ENCODE measurements around the gene ARHGEF10L.

Gene ARHGEF10L

DNA sequence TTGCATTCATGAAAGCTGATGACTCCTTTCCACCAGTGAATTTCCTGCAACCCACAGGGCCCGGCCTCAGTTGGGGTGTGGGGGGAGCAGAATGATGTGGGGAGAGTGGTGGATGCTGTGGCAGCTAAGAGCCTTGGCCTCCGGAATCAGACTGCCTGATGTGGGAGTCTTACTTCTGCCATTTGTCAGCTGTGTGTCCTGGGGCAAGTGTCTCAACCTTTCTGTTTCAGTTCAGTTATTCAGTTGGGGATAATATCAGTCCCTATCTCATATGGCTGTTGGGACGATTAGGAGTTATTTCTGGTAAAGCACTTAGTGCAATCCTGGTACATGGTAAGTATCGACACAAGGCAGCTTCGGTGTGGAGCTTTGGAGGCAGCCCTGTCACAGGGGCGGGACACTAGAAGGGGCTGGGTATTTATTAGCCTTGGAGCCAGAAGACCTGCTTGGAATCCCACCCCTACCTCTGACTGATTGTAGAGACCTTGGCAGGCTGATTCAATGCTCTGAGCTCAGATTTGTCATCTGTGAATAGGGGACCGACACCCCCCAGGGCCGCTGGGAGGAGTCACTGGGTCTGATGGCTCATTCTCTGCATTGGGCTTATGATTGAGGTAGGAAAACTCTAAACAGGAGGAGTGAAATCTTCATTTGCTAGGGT is 19.6 kb downstream of the ARHGEF10L start:
- Histone ChIP-seq H3K79me2 (ENCODE audit: insufficient read depth, low read length) (no peaks in the 10 kb centered on the region), H3K4me2 (ENCODE audit: low read depth, low read length, poor library complexity, severe bottlenecking) (no peak overlapping the region), H3F3A (ENCODE audit: insufficient read depth) (no peaks in the 10 kb centered on the region), H4K20me1 (ENCODE audit: low read depth, low read length) (no peaks in the 10 kb centered on the region), H3K9me3 (ENCODE audit: insufficient read depth, low read length) (no peaks in the 10 kb centered on the region), H3K36me3 (ENCODE audit: low read length) (no peaks in the 10 kb centered on the region), H3K9me2 (replicated peaks; ENCODE audit: insufficient read depth, low read length) (no peaks in the 10 kb centered on the region), H3K27ac (ENCODE audit: low read depth, low read length) (no peak overlapping the region), H2AFZ (ENCODE audit: low read depth, low read length, severe bottlenecking) (no peak overlapping the region), H3K27me3 (ENCODE audit: low read length) (no peaks in the 10 kb centered on the region), H3K9ac (ENCODE audit: low read length) (no peak overlapping the region), H3K4me3 (ENCODE audit: insufficient read depth, low read length, poor library complexity, severe bottlenecking) (no peak overlapping the region)
- no peak for TF ChIP-seq EZH2phosphoT487 (conservative IDR thresholded peaks at IDR 0.05; ENCODE audit: low read length)
- TF ChIP-seq, protein P1, sequence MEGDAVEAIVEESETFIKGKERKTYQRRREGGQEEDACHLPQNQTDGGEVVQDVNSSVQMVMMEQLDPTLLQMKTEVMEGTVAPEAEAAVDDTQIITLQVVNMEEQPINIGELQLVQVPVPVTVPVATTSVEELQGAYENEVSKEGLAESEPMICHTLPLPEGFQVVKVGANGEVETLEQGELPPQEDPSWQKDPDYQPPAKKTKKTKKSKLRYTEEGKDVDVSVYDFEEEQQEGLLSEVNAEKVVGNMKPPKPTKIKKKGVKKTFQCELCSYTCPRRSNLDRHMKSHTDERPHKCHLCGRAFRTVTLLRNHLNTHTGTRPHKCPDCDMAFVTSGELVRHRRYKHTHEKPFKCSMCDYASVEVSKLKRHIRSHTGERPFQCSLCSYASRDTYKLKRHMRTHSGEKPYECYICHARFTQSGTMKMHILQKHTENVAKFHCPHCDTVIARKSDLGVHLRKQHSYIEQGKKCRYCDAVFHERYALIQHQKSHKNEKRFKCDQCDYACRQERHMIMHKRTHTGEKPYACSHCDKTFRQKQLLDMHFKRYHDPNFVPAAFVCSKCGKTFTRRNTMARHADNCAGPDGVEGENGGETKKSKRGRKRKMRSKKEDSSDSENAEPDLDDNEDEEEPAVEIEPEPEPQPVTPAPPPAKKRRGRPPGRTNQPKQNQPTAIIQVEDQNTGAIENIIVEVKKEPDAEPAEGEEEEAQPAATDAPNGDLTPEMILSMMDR (IDR thresholded peaks at IDR 0.05; ENCODE audit: insufficient read depth, low read length, poor library complexity, severe bottlenecking): no peak

DNA sequence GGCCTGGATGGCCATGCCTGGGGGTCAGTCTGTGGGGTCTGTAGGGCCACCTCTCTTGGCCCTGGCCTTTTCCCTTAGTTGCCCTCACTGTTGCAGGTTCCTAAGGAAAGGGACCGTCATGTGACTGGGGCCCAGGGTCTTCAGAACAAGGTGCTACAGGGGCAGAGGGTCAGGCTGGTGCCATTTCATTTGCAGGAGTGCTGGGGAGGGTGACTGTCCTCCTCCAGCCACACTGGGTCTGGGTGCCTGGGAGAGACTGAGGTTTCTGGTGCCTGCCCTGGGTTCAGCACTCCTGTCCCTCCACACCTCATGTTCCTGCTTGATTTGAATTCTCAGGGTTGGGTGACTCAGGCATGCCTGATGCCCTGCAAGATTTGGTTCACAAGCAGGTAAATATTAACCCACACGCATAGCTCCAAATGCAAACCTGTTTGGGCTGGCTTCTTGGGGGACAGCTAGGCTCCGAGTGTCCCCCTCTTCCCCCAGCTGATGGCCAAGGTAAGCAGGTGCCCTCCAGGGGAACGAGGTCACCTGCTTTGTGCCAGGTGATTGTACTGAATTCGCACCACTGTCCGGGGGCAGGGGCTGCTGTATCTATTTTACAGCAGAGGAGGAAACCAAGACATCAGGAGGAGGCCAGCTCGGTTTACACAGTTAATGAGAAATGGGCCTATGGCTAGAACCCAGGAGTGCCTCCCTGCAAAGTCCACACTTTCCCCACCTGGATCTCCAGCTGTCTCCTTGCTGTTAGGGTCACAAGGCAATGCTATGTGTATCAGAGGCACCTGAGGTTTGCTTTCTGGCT is 20.3 kb downstream of the ARHGEF10L start:
- H4K20me1 ChIP-seq (ENCODE audit: low read depth, low read length): no peaks in the 10 kb centered on the region
- no peaks in the 10 kb centered on the region for H3F3A ChIP-seq (ENCODE audit: insufficient read depth)
- H3K9ac ChIP-seq (ENCODE audit: low read length): no peak overlapping the region
- H3K27me3 ChIP-seq (ENCODE audit: low read length): no peaks in the 10 kb centered on the region
- H3K79me2 ChIP-seq (ENCODE audit: insufficient read depth, low read length): no peaks in the 10 kb centered on the region
- H3K36me3 ChIP-seq (ENCODE audit: low read length): no peaks in the 10 kb centered on the region
- H3K27ac ChIP-seq (ENCODE audit: low read depth, low read length): no peak overlapping the region
- TF ChIP-seq, protein P1 (IDR thresholded peaks at IDR 0.05; ENCODE audit: insufficient read depth, low read length, poor library complexity, severe bottlenecking): no peak
- no peak for TF ChIP-seq EZH2phosphoT487 (conservative IDR thresholded peaks at IDR 0.05; ENCODE audit: low read length)
- no peaks in the 10 kb centered on the region for H3K9me3 ChIP-seq (ENCODE audit: insufficient read depth, low read length)
- H3K4me2 ChIP-seq (ENCODE audit: low read depth, low read length, poor library complexity, severe bottlenecking): no peak overlapping the region
- no peak overlapping the region for H2AFZ ChIP-seq (ENCODE audit: low read depth, low read length, severe bottlenecking)
- H3K4me3 ChIP-seq (ENCODE audit: insufficient read depth, low read length, poor library complexity, severe bottlenecking): no peak overlapping the region
- no peaks in the 10 kb centered on the region for H3K9me2 ChIP-seq (replicated peaks; ENCODE audit: insufficient read depth, low read length)

DNA sequence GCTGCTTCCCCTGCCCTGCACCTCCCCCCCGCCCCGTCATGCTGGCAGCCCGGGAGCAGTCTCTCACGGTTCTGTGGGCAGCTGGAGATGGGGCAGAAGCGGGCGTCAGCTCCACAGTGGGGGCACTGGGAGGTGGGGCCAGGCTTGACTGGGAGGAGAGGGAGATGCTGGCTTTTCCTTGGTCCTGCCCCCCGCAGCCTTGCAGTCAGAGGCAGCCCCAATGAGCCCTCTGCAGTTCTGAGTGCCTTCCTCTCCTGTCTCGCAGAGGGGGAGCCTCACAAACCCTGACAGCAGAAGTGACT is 21.7 kb downstream of the ARHGEF10L start:
- H3K9me2 ChIP-seq (replicated peaks; ENCODE audit: insufficient read depth, low read length): no peaks in the 10 kb centered on the region
- no peaks in the 10 kb centered on the region for H3K79me2 ChIP-seq (ENCODE audit: insufficient read depth, low read length)
- TF ChIP-seq, protein P1 (IDR thresholded peaks at IDR 0.05; ENCODE audit: insufficient read depth, low read length, poor library complexity, severe bottlenecking): no peak
- TF ChIP-seq EZH2phosphoT487 (conservative IDR thresholded peaks at IDR 0.05; ENCODE audit: low read length): no peak
- H3K4me2 ChIP-seq (ENCODE audit: low read depth, low read length, poor library complexity, severe bottlenecking): no peak overlapping the region
- H3K36me3 ChIP-seq (ENCODE audit: low read length): no peaks in the 10 kb centered on the region
- H3K27me3 ChIP-seq (ENCODE audit: low read length): no peaks in the 10 kb centered on the region
- H3K4me3 ChIP-seq (ENCODE audit: insufficient read depth, low read length, poor library complexity, severe bottlenecking): no peak overlapping the region
- H2AFZ ChIP-seq (ENCODE audit: low read depth, low read length, severe bottlenecking): no peak overlapping the region
- no peaks in the 10 kb centered on the region for H3F3A ChIP-seq (ENCODE audit: insufficient read depth)
- no peak overlapping the region for H3K27ac ChIP-seq (ENCODE audit: low read depth, low read length)
- no peaks in the 10 kb centered on the region for H3K9me3 ChIP-seq (ENCODE audit: insufficient read depth, low read length)
- no peak overlapping the region for H3K9ac ChIP-seq (ENCODE audit: low read length)
- H4K20me1 ChIP-seq (ENCODE audit: low read depth, low read length): no peaks in the 10 kb centered on the region
